T-helper 2 cell (primary cell): ENCODE data around the gene GPD1.

ENCODE experiments used
- DNase-seq, 5 experiments: peaks; one replicate each; pipeline versions ENCODE4 v3.0.0 to v3.0.0-alpha.2; 2012 to 2022

Gene GPD1

DNA sequence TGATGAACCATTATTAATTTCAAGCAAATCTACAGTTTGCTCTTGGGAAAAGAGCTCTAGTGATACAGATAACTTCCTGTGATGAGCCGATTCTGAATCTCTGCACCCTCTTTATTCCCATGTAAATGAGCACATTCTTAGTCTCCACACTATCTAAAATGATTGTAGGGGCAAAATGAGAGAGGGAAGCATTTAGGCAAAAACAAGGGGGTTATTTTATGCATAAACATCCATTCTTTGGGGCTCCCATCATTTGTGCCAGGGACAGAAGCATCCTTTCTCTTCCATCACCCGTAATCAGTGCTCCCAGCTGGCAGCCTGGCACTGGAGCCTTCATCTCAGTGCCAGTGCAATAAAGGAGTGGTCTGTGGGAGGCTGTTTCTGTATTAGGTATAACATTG lies 1.7 kb upstream of the GPD1 start:
- DNase-seq: no peak

DNA sequence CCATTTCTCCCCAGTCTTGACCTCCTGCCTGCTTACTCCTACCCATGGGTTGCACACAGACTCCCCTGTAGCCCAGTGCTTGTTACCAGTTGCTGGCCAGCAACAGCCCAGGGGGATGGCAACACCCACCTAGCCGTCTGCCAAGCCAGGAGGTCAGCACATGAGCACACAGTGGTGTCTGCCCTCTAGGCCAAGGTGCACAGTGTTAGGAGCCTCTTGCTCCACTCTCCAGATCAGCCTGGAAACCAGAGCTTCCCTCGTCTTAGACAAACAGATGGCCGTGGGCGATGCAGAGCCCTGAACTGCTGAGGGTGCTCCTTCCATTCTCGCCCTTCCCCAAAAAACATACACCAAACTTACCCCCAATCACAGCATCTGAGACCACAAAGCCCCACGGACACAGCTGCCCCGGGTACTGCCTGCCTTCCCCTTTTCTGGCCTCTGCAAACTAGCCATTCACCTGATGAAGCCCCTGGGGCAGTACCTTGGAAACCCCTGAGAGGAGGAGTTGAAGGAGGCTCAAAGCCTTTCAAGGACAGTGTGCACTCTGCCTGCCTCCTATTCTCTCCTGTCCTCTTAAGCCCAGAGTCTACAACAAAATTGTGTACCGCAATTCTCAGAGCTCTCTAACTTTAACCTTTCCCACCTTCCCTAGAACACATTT lies 1.0 kb upstream of the GPD1 start:
- no peak for DNase-seq

DNA sequence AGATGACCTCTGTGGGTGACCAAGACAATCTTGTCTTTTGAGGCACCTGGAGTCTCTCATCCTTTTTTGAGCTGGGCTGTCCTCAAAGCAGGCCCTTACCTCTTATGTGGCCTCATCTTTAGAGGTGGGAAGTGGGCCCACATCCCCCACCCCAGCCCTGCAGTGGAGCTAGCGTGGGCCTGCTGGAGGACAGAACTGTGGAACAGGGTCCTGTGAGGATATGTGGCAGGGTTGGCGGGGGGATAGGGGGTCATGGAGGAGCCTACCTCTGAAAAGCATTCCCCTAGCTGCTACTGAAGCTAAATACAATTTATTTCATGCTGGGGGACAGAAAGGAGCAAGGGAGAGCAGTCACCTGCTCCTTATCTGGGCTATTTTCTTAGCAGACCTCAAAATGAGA lies 457 bp upstream of the GPD1 start:
- DNase-seq: no peak

DNA sequence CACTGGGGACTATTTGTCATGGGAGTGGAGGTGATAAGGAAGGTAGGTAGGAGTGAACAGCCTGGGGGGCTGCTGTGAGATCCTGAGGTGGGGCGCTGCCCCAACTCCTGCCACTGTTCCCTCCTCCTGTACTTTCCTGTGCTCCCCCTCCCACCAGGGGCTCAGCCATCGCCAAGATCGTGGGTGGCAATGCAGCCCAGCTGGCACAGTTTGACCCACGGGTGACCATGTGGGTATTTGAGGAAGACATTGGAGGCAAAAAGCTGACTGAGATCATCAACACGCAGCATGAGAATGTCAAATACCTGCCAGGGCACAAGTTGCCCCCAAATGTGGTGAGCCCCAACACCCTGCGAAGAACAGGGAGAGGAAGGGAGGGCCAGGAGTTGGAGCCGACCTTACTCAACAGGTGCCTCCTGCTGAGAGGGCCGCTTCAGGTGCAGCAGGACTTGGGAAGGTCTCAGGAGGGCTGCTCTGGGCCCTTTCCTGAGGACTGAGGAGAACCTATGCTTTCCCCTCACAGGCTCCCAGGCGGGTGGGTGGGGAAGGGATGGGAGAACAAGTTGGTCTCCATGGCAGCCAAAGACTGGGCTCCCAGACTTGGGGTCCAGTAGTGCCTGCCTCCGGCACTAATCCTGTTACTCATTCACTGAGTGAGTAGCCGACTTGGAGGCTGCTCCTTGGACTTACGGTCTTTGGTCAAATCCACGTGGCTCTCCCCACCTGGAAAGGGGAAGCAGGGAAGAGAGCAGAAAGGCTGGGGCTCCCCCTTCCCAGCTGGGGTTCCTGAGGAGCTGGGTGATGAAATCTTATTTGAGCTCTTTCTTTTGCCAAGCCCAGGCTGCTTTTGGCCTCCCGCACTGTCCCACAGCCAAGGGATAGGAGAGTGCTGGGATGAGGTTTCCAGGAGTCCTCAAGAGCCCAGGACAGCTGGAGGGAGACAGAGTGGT lies 884 bp downstream of the GPD1 start:
- DNase-seq: no peak

DNA sequence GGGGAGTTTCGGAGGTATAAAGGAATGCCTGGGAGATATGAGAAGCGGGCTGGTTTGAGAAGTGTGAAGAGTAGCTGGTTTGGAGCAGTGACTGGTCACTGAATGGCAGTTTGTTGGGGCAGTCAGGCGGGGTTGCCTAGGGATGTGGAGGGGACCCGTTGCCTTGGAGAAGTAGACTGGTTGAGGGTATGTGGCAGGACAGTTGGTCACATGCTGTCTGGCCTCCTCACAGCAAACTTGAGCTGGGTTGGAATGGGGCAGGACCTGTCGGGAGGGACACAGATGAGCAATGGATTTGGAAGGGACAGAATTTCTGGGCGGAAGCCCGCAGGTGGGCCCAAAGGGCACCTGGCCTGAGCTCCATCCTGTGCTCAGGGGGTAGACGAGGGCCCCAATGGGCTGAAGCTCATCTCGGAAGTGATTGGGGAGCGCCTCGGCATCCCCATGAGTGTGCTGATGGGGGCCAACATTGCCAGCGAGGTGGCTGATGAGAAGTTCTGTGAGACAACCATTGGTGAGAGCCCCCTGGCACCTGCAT lies 2.2 kb downstream of the GPD1 start:
- no peak for DNase-seq

DNA sequence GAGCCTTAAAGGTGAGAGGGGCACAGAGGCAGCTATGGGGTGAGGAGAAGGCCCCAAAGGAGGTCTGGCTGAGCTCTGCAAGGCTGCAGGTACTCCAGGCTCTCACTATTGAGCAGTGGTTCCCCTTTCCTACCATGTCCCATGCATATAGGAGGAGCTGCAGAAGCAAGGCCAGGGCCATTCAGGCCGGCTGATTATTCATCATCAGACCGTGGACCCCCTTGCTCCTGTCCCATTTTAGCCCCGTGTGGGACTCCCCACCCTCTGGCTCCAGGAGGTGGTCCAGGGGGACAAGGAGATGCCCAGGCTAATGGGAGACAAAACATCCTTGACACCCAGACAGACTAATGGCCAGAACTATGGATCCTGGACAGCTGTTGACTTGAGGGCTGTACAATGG lies 3.1 kb downstream of the GPD1 start:
- no peak for DNase-seq

DNA sequence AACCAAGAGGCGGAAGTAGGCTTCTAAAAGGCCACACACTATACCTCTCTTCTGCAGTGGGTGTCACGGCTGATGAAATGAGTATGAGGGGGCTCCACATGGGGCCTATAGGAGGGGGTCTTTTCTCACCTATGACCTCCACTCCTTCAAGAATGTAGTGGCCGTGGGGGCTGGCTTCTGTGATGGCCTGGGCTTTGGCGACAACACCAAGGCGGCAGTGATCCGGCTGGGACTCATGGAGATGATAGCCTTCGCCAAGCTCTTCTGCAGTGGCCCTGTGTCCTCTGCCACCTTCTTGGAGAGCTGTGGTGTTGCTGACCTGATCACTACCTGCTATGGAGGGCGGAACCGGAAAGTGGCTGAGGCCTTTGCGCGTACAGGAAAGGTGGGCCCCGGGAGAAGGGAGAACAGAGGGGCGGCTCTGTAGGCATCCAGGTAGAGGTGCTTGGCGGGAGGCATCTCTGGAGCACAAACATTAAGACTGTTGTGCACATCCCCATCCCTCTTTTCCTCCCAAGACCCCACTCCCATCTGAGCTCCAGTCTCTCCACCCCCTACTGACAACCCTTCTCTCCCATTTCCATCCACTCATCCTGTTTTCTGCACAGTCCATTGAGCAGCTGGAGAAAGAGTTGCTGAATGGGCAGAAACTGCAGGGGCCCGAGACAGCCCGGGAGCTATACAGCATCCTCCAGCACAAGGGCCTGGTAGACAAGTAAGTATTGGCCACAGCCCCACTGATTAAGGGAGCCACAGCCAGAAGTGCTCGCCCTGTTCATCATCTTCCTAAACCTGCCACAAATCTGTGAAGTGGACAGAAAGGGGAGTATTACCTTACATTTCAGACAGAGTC lies 3.8 kb downstream of the GPD1 start:
- no peak for DNase-seq

DNA sequence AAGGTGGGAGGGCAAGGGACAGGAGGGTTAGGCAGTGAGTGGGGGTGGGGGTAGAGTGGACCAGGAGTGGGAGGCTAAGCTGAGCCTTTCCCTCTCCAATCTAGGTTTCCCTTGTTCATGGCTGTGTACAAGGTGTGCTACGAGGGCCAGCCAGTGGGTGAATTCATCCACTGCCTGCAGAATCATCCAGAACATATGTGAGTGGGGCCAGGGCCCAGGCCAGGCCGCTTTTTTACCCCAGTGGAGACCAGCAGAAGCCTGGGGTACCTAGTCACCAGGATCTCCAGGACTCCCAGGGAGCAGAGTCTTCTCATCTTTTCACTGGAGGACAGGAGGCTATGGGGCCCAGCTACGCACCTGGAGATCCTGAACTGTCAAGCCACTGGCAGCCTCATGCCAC lies 5.5 kb downstream of the GPD1 start:
- DNase-seq: no peak

DNA sequence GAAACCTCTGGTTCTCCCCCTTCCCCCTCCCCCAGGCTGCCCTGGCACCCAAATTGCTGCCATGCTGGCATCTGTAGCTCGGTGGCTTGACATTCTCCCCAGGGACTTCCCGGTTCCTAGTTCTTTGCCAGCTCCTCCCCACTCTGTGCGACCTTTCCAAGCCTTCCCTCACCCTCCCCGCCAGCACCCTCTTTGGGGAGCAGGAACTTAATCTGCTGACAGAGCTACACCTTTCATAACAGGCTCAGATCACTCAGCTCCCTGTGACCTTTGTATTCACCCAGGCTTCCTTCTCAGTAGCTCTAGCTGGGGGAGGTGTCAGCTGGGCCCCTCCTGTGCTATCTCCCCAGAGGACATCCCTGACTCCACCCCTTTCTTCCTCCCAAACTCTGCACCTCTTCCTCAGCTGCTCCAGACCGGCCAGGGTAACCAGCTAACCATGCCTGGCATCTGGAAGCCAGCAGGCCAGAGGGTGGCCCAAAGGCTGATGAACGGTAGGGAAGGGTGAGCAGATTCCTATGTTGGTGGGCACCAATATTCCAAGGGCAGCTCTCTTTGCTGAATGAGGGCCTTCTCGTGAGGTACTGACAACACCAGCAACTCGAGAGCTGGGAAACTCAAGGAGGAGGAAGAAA lies 6.4 kb downstream of the GPD1 start:
- DNase-seq: peak in 1 of 5 experiments; percentile 16

DNA sequence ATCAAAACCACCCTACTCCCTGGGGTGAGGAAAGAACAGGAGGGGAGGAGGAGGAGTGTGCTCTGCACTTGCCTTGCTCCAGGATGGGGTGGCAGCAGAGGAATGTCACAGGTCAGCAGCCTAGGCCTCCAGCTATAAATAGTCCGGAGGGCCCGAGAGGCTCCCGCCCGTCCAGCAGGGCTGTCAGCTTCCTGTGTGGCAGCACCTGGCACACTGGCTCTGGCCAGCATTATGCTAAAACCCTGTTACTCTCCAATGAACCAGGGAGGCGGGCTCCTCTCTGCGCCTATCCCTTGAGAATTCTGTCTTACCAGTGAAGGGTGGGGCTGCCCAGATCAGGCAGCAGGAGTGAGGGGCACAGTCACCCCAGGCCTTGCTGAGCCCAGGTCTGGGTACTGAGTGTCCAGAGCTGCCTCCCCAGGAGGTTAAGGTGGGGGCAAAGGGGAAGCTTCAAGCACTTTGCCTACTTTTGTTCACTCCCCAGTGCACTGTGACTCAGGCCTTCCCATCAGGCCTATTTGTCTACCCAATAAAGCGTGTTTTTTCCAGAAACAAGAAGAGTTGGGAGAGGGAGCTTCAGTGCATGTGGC lies 7.0 kb downstream of the GPD1 start:
- no peak for DNase-seq

DNA sequence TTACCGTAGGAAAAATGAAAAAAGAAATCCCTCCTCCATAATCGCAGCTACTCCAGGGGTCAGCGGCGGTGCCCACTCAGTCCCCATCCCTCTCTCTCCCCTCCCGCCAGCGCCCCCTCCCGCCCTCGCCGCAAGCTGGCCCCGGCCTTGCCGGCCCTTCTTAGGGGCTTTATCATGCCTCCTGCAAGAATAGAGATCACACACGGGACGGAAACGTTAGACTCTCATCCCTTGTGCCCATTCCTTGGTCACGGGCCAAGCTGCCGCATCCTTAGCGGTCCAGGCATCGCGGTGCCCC lies 7.5 kb downstream of the GPD1 start:
- no peak for DNase-seq

DNA sequence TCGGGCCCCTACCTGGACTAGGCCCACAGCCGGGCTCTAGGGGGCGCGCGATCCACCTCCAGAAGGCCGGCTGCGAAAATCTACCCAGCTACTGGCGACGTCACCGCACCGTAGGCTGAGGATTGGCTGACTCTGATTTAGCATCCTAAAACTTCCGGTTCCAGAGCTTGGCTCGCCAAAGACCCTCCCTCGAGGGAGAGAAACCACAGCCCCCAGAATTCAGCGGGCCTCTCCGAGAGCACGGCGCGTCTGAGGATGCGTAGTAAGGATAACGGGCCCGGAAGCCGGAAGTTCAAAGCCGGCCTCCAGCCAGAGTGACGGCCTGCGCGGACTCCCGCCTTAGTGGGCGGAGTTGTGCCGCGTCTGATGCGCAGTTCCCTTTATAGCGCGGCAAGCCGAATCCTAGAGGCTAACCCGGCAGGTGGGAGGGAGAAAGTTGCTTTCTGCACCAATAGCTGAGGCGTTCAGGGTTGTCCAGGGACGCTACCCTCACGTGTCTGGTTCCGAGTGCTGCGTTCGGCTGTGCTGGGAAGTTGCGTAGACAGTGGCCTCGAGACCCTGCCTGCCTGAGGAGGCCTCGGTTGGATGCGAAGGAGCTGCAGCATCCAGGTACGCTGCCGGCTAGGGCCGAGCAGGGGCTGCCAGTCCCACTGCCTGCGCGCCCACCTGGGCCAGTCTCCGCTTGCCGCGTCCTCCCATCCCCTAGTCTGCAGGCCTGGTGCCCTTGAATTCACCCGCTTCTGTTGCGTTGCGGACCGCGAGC lies 8.1 kb downstream of the GPD1 start, which contains the start of gene COX14:
Gene COX14, plus strand, starts transcription at position 544 of the 763 bp plus-strand sequence. CDS start 7,808 bp downstream, outside the sequence.
- DNase-seq: peak; percentile 97 to 100 (median 99)

DNA sequence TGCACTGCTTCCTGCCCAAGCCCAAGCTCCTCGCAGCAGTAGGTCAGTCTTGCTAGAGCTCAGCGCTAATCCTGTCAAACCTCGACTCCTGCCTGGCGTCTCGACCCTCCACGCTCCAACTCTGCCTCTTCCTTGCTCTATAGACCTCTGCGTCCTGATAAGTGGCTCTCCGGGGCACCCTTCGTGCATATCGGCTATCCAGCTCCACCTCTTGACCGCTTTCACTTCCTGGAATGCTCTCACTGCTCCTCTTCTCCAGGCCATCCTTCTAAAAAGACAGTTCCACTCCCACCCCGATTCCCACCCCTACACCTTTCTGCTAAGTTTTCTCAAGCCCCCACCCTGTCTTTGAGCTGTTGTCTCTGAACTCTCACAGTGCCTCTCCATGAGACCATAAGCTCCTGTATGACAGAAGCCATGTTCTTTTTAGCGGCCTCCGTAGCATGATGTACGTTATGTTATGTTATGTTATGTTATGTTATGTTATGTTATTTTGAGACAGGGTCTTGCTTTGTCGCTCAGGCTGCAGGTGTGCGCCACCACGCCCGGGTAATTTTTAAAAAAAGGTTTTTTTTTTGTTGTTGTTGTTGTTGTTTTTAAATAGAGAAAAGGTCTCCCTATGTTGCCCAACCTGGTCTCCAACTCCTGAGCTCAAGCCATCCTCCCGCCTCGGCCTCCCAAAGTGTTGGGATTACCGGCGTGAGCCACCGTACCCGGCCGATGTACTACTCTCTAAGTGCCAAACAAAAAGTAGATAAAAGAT lies 8.8 kb downstream of the GPD1 start:
- peak in 1 of 5 experiments; percentile 47 for DNase-seq

DNA sequence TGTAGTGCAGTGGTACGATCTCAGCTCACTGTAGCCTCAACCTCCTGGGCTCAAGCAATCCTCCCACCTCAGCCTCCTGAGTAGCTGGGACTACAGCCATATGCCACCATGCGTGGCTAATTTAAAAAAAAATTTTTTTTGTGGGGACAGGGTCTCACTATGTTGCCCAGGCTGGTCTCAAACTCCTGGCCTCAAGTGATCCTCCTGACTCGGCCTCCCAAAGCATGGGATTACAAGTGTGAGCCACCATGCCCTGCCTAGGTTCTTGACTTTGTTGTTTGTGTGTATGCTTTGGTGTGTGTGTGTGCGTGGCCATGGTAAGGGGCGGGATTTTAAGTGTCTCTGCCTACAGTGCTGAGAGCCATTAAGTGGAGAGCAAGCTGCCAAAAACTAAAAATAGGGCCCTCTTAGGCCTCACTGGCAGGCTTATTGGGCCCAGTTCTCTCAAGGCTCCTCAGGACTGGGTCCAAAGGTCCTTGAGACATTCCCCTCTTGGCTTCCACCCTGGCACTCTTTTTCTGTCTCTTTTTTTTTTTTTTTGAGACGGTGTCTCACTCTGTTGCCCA lies 13.3 kb downstream of the GPD1 start:
- no peak for DNase-seq

DNA sequence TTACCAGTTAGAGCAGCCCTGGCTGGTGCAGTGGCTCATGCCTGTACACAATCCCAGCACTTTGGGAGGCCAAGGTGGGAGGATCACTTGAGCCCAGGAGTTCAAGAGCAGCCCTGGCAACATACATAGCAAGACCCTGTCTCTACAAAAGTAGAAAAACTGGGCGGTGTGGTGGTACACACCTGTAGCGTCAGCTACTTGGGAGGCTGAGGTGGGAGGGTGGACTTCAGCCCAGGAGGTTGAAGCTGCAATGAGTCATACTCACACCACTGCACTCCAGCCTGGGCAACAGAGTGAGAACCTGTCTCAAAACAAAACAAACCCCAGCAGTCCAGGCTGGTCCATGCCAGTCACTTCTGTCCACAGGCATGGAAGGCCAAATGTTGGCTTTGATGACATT lies 15.6 kb downstream of the GPD1 start:
- DNase-seq: no peak

DNA sequence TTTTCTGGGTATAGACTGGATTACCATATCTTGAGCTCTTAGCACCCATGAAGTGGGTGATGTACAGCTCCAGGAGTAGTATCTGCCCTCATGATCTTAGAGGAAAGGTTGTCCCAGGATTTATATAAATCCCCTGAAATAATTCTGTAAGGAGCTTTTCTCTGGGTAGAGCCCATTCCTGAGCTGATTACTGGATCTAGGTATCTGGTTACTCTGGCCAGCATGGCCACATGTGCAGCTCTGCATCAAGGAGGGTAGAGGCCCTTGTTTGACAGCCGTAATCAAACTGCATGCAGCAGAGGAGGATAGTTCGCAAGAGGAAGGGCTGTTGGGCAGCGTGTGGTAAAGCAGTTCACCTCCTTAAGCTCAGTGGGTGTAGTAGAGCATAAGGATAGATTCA lies 16.7 kb downstream of the GPD1 start:
- no peak for DNase-seq

DNA sequence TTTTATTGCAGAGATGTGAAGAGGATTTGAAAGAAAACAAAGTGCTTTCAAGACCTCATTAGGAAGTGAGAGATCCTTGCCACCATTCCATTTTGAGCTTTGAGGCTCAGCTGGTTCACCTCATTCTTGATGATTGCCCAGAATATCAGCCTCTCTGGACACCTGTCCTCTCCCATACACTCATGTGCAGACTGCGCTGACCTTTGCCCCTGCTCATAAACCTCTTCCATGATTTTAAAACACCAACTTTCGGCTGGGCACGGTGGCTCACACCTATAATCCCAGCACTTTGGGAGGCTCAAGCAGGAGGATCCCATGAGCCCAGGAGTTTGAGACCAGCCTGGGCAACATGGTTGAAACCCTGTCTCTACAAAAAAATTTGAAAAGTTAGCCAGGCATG lies 17.1 kb downstream of the GPD1 start:
- no peak for DNase-seq

DNA sequence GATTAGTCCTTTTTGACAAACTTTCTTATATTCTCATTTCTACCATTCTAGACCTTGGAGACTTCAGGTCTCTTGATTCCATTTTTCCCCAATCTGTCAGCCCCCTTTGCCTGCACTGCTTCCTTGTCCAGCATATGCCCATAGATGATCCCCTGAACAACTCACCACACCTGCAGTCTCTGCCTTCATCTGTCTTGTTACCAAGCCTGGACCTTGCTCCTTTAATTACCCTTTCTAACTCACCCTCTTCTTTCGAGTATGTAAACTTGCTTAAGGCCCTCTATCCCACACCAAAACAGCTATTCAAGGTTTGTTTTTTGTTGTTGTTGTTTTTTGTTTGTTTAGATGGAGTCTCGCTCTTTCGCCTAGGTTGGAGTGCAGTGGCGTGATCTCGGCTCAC lies 17.8 kb downstream of the GPD1 start:
- DNase-seq: no peak

DNA sequence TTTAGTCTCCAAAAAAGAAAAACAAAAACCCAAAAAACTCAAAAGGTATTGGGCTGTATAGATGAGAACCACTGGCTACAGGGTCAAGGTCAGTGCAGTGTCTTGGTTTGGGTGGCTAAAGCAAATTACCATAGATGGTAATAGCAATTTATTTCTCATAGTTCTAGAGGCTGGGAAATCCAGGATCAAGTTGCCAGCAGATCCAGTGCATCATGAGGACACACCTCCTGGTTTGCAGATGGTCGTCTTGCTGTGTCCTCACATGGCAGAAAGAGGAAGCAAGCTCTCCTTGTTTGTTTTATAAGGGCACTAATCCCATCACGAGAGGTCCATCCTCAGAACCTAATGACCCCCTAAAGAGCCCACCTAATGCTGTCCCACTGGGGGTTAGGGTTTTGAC lies 19.4 kb downstream of the GPD1 start:
- no peak for DNase-seq

DNA sequence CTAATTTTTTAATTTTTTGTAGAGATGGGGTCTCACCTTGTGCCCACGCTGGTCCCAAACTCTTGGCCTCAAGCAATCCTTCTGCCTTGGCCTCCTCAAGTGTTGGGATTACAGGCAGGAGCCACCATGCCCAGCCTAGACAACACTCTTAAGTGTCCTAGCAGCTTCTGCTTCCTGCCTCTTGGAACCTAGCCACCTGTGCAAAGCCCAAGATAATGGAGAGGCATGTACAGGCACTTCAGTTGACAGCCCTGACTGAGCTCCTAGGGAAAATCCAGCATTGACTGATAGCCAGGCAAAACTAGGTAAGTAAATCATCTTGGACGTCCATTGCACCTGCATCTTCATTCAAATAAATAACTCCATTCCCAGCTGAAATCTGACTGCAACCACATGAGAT lies 23.7 kb downstream of the GPD1 start:
- no peak for DNase-seq
